Raji (cell line): ENCODE data around the gene RPS19BP1.
A peak's percentile ranks its signal among the peaks of the same experiment; 100 is the strongest.

ENCODE experiments used
- POLR2A ChIP-seq: IDR thresholded peaks from 2 replicates; pipeline ENCODE4 v1.6.1; 2011; ENCODE audit warnings: low read depth, low read length, control low read depth; ENCODE audit not compliant: insufficient read depth

RPS19BP1 gene

GRCh38 chr22:39510529-39511149 lies 21.9 kb downstream of the RPS19BP1 start:
- TF ChIP-seq POLR2A: no peak

GRCh38 chr22:39508393-39508792 lies 24.2 kb downstream of the RPS19BP1 start:
- no peak for TF ChIP-seq POLR2A

GRCh38 chr22:39504071-39504470 lies 28.5 kb downstream of the RPS19BP1 start:
- no peak for TF ChIP-seq POLR2A

- TF ChIP-seq POLR2A: no peak
Observed at GRCh38 chr22:39503630-39504029, 28.9 kb downstream of the RPS19BP1 start.

GRCh38 chr22:39502789-39503409 lies 29.6 kb downstream of the RPS19BP1 start:
- TF ChIP-seq POLR2A: no peak

GRCh38 chr22:39502109-39502788 lies 30.3 kb downstream of the RPS19BP1 start, which contains the start of gene MIEF1:
MIEF1 (plus strand) TSS chr22:39502290; CDS start chr22:39511295, 9,005 bp downstream.
- TF ChIP-seq POLR2A: peak; percentile 87

GRCh38 chr22:39501644-39502108 lies 30.9 kb downstream of the RPS19BP1 start:
- no peak for TF ChIP-seq POLR2A

- TF ChIP-seq POLR2A: no peak
Observed at GRCh38 chr22:39500101-39500500, 32.4 kb downstream of the RPS19BP1 start.

GRCh38 chr22:39498802-39499201 lies 33.7 kb downstream of the RPS19BP1 start:
- TF ChIP-seq POLR2A: no peak

- no peak for TF ChIP-seq POLR2A
Observed at GRCh38 chr22:39498368-39498767, 34.2 kb downstream of the RPS19BP1 start.

- no peak for TF ChIP-seq POLR2A
Observed at GRCh38 chr22:39497429-39497828, 35.1 kb downstream of the RPS19BP1 start.

GRCh38 chr22:39496131-39496838 lies 36.3 kb downstream of the RPS19BP1 start:
- no peak for TF ChIP-seq POLR2A

- TF ChIP-seq POLR2A: no peak
Observed at GRCh38 chr22:39494471-39495120, 38.0 kb downstream of the RPS19BP1 start.

GRCh38 chr22:39493759-39494158 lies 38.8 kb downstream of the RPS19BP1 start:
- no peak for TF ChIP-seq POLR2A

GRCh38 chr22:39492186-39492585 lies 40.4 kb downstream of the RPS19BP1 start:
- no peak for TF ChIP-seq POLR2A
